GM10248 (cell line): ENCODE data around the gene ABTB1.

Experiments
- CTCF ChIA-PET: fragments of 300-600 bp; sonication (Branson Sonifier 250); formaldehyde crosslinking; extraction: SDS; loops from one replicate; lab custom pipeline; 2021; ENCODE audit warnings: antibody characterized with exemption; lab: Yijun Ruan, JAX
- POLR2A ChIA-PET: fragments of 350-650 bp; sonication (Branson Sonifier 250); formaldehyde crosslinking; extraction: SDS; loops from one replicate; lab custom pipeline; 2020; ENCODE audit warnings: antibody characterized with exemption; lab: Yijun Ruan, JAX
- DNase-seq: peaks from one replicate; pipeline ENCODE4 v3.0.0; 2012; ENCODE audit errors: extremely low spot score
- CTCF ChIP-seq: IDR thresholded peaks from 2 replicates; pipeline ENCODE4 v1.5.1; 2012; ENCODE audit warnings: mild to moderate bottlenecking, low read depth; ENCODE audit errors: extremely low read depth, missing control alignments, control extremely low read depth

ABTB1 gene

GRCh38 chr3:127674101-127674721 is 1.5 kb downstream of the ABTB1 start:
- CTCF ChIA-PET: no interaction called here
- DNase-seq: no peak
- POLR2A ChIA-PET: interaction anchor here (0.6 kb wide), 1 partner anchor 64 kb away, joined by 3 read pairs; no protein-coding TSS in a partner anchor
- TF ChIP-seq CTCF: no peak

DNA sequence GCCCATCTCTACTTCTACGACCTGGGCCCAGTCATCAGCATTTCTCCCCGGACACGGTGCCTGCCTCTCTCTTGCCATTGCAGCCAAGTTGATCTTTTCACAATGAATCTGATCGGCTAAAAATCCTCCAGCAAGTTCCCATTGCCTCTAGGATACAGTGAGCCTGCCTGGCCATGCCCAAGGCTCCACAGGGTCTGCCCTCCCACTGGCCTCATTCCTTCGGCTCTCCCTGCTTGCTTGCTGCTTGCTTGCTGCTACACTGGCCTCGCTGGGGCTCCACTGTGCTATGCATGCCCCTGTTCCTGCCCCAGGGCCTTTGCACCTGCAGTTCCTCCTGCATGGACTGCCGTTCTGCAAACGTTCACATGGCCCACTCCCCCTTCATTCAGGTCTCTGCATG is 2.0 kb downstream of the ABTB1 start:
- TF ChIP-seq CTCF: no peak
- DNase-seq: no peak
- ChIA-PET CTCF (no interaction called here), POLR2A (no interaction called here)

DNA sequence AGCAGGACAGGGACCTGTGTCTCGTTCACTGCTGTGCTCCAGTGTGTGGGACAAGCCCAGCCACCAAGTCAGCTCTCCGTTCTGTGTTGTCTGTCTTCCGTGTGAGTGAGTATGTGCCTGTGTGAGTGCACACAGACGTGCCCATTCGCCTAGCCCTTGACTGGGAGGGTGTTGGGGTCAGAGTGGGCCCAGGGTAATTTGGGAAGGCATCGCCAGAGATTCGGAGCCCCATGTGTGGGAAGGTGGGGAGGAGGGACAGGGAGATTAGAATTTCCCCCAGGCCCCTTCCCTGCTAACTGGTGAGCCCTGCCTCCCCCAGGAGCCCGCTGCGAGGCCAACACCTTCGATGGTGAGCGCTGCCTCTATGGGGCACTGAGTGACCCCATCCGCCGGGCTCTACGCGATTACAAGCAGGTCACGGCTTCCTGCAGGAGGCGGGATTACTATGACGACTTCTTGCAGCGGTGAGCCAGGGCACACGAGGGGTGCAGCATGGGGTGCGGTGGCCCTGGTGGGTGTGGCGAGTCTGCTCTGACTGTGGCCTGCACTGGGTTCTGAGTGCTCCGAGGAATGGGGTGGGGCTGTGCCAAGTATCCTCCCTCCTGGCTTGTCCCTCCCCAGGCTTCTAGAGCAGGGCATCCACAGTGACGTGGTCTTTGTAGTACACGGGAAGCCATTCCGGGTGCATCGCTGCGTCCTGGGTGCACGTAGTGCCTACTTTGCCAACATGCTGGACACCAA is 3.1 kb downstream of the ABTB1 start:
- ChIA-PET POLR2A (no interaction called here), CTCF (no interaction called here)
- no peak for DNase-seq
- no peak for TF ChIP-seq CTCF

GRCh38 chr3:127676456-127676855 is 3.7 kb downstream of the ABTB1 start:
- TF ChIP-seq CTCF: no peak
- no peak for DNase-seq
- ChIA-PET CTCF (interaction anchor here (1.4 kb wide), 1 partner anchor 13 kb away, joined by 5 read pairs; no protein-coding TSS in a partner anchor), POLR2A (no interaction called here)

GRCh38 chr3:127676921-127677351 is 4.2 kb downstream of the ABTB1 start:
- POLR2A ChIA-PET: no interaction called here

More at GRCh38 chr3:127676921-127677351, 4.2 kb downstream of the ABTB1 start:
- TF ChIP-seq CTCF: no peak
- DNase-seq: no peak
- CTCF ChIA-PET: interaction anchor here (0.8 to 1.4 kb wide), 3 partner anchors 13 to 294 kb away, joined by 3 to 5 read pairs (median 4); no protein-coding TSS in a partner anchor
